GM21528 (cell line): ENCODE results near the gene MEA1.

Source experiments
- ATAC-seq: cut with Tn5 transposase; IDR thresholded peaks from one replicate; pipeline ENCODE4 v1.9.1; 2021; ENCODE audit warnings: mild to moderate bottlenecking, moderate library complexity; ENCODE audit not compliant: unreplicated experiment, low FRiP score

MEA1 gene

GRCh38 chr6:42978487-42978838 is 35.3 kb downstream of the MEA1 start:
- ATAC-seq: peak; percentile 41

GRCh38 chr6:42974919-42975505 is 38.7 kb downstream of the MEA1 start:
- no peak for ATAC-seq

GRCh38 chr6:42973926-42974325 is 39.8 kb downstream of the MEA1 start:
- ATAC-seq: no peak

- ATAC-seq: no peak
Measured at GRCh38 chr6:42971746-42972327, 41.9 kb downstream of the MEA1 start.

GRCh38 chr6:42970871-42971612 is 42.7 kb downstream of the MEA1 start:
- ATAC-seq: no peak

GRCh38 chr6:42969934-42970333 is 43.8 kb downstream of the MEA1 start:
- ATAC-seq: no peak

- ATAC-seq: no peak
Measured at GRCh38 chr6:42969431-42969830, 44.3 kb downstream of the MEA1 start.

GRCh38 chr6:42968783-42969182 is 45.0 kb downstream of the MEA1 start:
- ATAC-seq: no peak

GRCh38 chr6:42968126-42968701 is 45.5 kb downstream of the MEA1 start:
- no peak for ATAC-seq

GRCh38 chr6:42967228-42967627 is 46.5 kb downstream of the MEA1 start:
- no peak for ATAC-seq

GRCh38 chr6:42966571-42966970 is 47.2 kb downstream of the MEA1 start:
- ATAC-seq: no peak

GRCh38 chr6:42963855-42964605 is 49.7 kb downstream of the MEA1 start:
- ATAC-seq: no peak

- no peak for ATAC-seq
Measured at GRCh38 chr6:42963179-42963854, 50.4 kb downstream of the MEA1 start.

- no peak for ATAC-seq
Measured at GRCh38 chr6:42962502-42963178, 51.1 kb downstream of the MEA1 start.

GRCh38 chr6:42962096-42962495 is 51.6 kb downstream of the MEA1 start:
- no peak for ATAC-seq
